Right lobe of liver (tissue), 6 donors: ENCODE results near the gene C3orf49. TPM values are rescaled to one million over a fixed set of nuclear protein-coding genes. Genes with fewer than 3 reads are reported as not detected.

Experiments used
- ATAC-seq, 4 donors: fragments of 200-7000 bp; cut with Tn5 transposase; one replicate each; pipeline ENCODE4 v1.9.1; 2020; ENCODE audit warnings: mild to moderate bottlenecking in 4 of 4, moderate library complexity in 4 of 4
- DNase-seq, 3 donors: peaks; one replicate each; pipeline ENCODE4 v3.0.0-alpha.2; 2020
- H3K27ac ChIP-seq, 3 donors: fragments of 200-600 bp; one replicate each; pipeline ENCODE4 v1.8.0; 2022
- H3K27me3 ChIP-seq, 2 donors: fragments of 200-600 bp; one replicate each; pipeline ENCODE4 v1.8.0; 2022
- H3K36me3 ChIP-seq, 4 donors: fragments of 200-600 bp; sonication (generic) in 1 of 4; one replicate each; pipeline versions ENCODE4 v1.5.1 to v1.8.0; 2017 to 2022; ENCODE audit warnings: control low read depth in 1 of 4
- H3K4me1 ChIP-seq, 4 donors: fragments of 200-600 bp; sonication (generic) in 1 of 4; one replicate each; pipeline versions ENCODE4 v1.5.1 to v1.8.0; 2017 to 2022; ENCODE audit warnings: control low read depth in 1 of 4
- H3K4me3 ChIP-seq, 3 donors: fragments of 200-600 bp; one replicate each; pipeline ENCODE4 v1.8.0; 2022
- H3K9me3 ChIP-seq, 4 donors: fragments of 200-600 bp; sonication (generic) in 1 of 4; one replicate each; pipeline versions ENCODE4 v1.5.1 to v1.8.0; 2017 to 2022; ENCODE audit warnings: control low read depth in 1 of 4
- POLR2A ChIP-seq: fragments of 450-650 bp; IDR thresholded peaks from one replicate; pipeline ENCODE4 v1.6.1; 2017; ENCODE audit warnings: antibody characterized with exemption, mild to moderate bottlenecking
- WGBS: methylation state at CpG from one replicate; pipeline ENCODE4 v1.1.6; 2018; ENCODE audit warnings: low coverage, low lambda C conversion rate; ENCODE audit not compliant: insufficient coverage; ENCODE audit errors: missing lambda C conversion rate; 5-methylcytosine and 5-hydroxymethylcytosine counted together
- intact Hi-C, 2 donors: fragments of 100-400 bp; cut with DNase I; formaldehyde crosslinking; loops; one replicate each; pipeline versions ENCODE4 v1.11.2 to v1.14.1; 2022
- total RNA-seq, 6 experiments: library from RNA; depleted of rRNA in 2 of 6; stranded (reverse); fragments of >200 nt in 2 of 6; fragmentation: NEBNext Ultra II Directional in 3 of 6; extraction: Animal tissue kit (Norgen Biotek cat#: 25700) in 3 of 6; gene quantifications; one replicate each; pipeline versions ENCODE4 v1.1.0 to v1.2.4, GENCODE V29; 2016 to 2023
- TF ChIP-seq, protein P1 (sequence below), 4 donors: fragments of 200-600 bp in 3 of 4; fragments of 450-650 bp in 1 of 4; IDR thresholded peaks; one replicate each; pipeline versions ENCODE4 v1.5.1 to v1.8.0; 2016 to 2022; ENCODE audit warnings: antibody characterized with exemption in 4 of 4, mild to moderate bottlenecking in 2 of 4
- donor health status: DM: no; HTN: yes; CAD: no.
- donor health status: DM: no; HTN: no; CAD: no.
- donor health status: DM: no; HTN: no; CAD: no.
- donor health status: DM: no; HTN: yes; CAD: no.
- donor health status: DM: no; HTN: yes; CAD: no.

The C3orf49 gene
- total RNA-seq, 6 experiments from 2014 or later: not detected

DNA sequence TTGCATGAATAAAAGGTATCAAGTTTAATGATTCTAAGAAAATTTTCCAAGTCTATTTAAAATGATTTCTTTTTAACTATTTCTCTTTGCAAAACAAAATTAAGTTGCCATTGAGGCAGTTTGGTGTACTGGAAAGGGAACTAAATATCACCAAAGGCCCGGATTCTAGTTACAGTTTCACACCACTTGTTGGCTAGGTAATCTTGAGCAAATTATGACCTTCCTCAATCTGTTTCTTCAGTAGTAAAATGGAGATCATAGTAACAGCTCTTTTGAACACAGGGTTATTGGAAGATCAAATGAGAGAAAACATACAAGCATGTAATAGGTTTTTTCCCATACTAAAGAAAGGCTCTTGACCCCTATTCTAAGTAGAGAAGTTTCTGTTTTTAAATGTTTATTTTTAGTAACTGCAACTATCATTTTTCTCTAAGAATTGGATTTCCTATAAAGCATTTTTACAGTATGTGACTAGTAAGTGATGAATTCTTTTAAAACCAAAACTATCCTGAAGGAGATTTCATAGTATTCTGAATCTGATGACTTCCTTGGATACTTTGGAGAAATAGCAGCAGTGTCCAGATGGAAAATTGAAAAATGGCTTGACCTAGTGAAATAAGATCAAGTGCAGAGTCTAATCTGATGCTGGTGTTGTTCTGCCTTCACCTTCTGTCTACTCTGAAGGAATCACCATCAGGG lies 77.4 kb downstream of the C3orf49 start:
- intact Hi-C loops: no loop called here
- peaks cover 0 to 7% (median 3%) of the 10 kb centered on the region in 4 donors for H3K36me3 ChIP-seq
- no peak overlapping the region for H3K27ac ChIP-seq
- DNase-seq (no peak), ATAC-seq (no peak)
- WGBS: 37% methylated on average over 1 of the region's 1 CpG
- H3K4me1 ChIP-seq: no peaks in the 10 kb centered on the region
- H3K9me3 ChIP-seq: no peaks in the 10 kb centered on the region
- no peaks in the 10 kb centered on the region for H3K27me3 ChIP-seq
- TF ChIP-seq POLR2A: no peak
- TF ChIP-seq, protein P1, sequence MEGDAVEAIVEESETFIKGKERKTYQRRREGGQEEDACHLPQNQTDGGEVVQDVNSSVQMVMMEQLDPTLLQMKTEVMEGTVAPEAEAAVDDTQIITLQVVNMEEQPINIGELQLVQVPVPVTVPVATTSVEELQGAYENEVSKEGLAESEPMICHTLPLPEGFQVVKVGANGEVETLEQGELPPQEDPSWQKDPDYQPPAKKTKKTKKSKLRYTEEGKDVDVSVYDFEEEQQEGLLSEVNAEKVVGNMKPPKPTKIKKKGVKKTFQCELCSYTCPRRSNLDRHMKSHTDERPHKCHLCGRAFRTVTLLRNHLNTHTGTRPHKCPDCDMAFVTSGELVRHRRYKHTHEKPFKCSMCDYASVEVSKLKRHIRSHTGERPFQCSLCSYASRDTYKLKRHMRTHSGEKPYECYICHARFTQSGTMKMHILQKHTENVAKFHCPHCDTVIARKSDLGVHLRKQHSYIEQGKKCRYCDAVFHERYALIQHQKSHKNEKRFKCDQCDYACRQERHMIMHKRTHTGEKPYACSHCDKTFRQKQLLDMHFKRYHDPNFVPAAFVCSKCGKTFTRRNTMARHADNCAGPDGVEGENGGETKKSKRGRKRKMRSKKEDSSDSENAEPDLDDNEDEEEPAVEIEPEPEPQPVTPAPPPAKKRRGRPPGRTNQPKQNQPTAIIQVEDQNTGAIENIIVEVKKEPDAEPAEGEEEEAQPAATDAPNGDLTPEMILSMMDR (IDR thresholded peaks at IDR 0.05): no peak
- H3K4me3 ChIP-seq: no peak overlapping the region

Other genes with a start within 250 kb of the C3orf49 start
- gene SNTN, start 166.6 kb upstream of the C3orf49 start, total RNA-seq: not detected
- 10 to 100 TPM; 21.8 to 38.8 (median 28.7) TPM for gene THOC7, start 44.5 kb downstream of the C3orf49 start, total RNA-seq
- gene ATXN7, start 44.6 kb downstream of the C3orf49 start, total RNA-seq: 10 to 100 TPM; 14.6 to 18.6 (median 15.0) TPM
- not detected for gene SCAANT1, start 93.1 kb downstream of the C3orf49 start, total RNA-seq
- 10 to 100 TPM; 33.1 to 41.9 (median 35.9) TPM for gene PSMD6, start 204.2 kb downstream of the C3orf49 start, total RNA-seq